Caco-2 (cell line): ENCODE data around the gene SIAE. TPM values are rescaled to one million over a fixed set of nuclear protein-coding genes. Genes with fewer than 3 reads are reported as not detected.

ENCODE experiments used
- BruUV-seq: library from RNA; stranded (reverse); fragments of 400-500 nt; replicated peaks from 2 replicates; lab custom pipeline; 2021; lab: Mats Ljungman, UMichigan
- CTCF ChIA-PET: fragments of 300-600 bp; sonication (Branson Sonifier 250); formaldehyde crosslinking; loops from one replicate; lab custom pipeline; 2022; ENCODE audit warnings: antibody characterized with exemption; lab: Charles Lee
- POLR2A ChIA-PET: fragments of 300-600 bp; sonication (Branson Sonifier 250); formaldehyde crosslinking; loops from one replicate; lab custom pipeline; 2022; ENCODE audit warnings: antibody characterized with exemption; lab: Charles Lee
- DNase-seq, 2 experiments: peaks; one replicate each; pipeline versions ENCODE4 v3.0.0 to v3.0.0-alpha.2; 2020 to 2022
- H3K27me3 ChIP-seq: replicated peaks from 2 replicates; pipeline ENCODE4 v1.6.0; 2011; ENCODE audit warnings: low read length; ENCODE audit not compliant: control insufficient read depth, insufficient read depth
- H3K36me3 ChIP-seq: 2 replicates; pipeline ENCODE4 v1.5.1; 2011; ENCODE audit warnings: low read length; ENCODE audit not compliant: control insufficient read depth, insufficient read depth
- H3K4me1 ChIP-seq: fragments of 250-450 bp; sonication (Bioruptor Pico); 2 replicates; pipeline ENCODE4 v1.5.1; 2020; ENCODE audit warnings: mild to moderate bottlenecking
- H3K4me3 ChIP-seq: 2 replicates; pipeline ENCODE4 v1.5.1; 2011; ENCODE audit warnings: low read depth, mild to moderate bottlenecking, control low read depth, low read length
- H3K9me3 ChIP-seq: fragments of 250-450 bp; sonication (Bioruptor Pico); 2 replicates; pipeline ENCODE4 v1.5.1; 2020; ENCODE audit warnings: mild to moderate bottlenecking, moderate library complexity
- H3K27ac Mint-ChIP-seq: one replicate; pipeline ENCODE4 v1.8.0; 2022; ENCODE audit warnings: mixed read lengths; ENCODE audit not compliant: unreplicated experiment
- H3K27me3 Mint-ChIP-seq: one replicate; pipeline ENCODE4 v1.8.0; 2022; ENCODE audit warnings: mixed read lengths; ENCODE audit not compliant: insufficient read depth, unreplicated experiment
- H3K36me3 Mint-ChIP-seq: one replicate; pipeline ENCODE4 v1.8.0; 2022; ENCODE audit warnings: mild to moderate bottlenecking, mixed read lengths; ENCODE audit not compliant: insufficient read depth, unreplicated experiment
- H3K4me1 Mint-ChIP-seq: one replicate; pipeline ENCODE4 v1.8.0; 2022; ENCODE audit warnings: low read depth, mixed read lengths; ENCODE audit not compliant: unreplicated experiment
- H3K4me3 Mint-ChIP-seq: one replicate; pipeline ENCODE4 v1.8.0; 2022; ENCODE audit warnings: mild to moderate bottlenecking, moderate library complexity, mixed read lengths; ENCODE audit not compliant: unreplicated experiment
- H3K9me3 Mint-ChIP-seq: one replicate; pipeline ENCODE4 v1.8.0; 2022; ENCODE audit warnings: mixed read lengths; ENCODE audit not compliant: unreplicated experiment
- intact Hi-C: fragments of 100-400 bp; cut with micrococcal nuclease; formaldehyde crosslinking; loops from one replicate; pipeline ENCODE4 v1.10.0; 2022; ENCODE audit not compliant: unreplicated experiment
- total RNA-seq: library from RNA; stranded (reverse); gene quantifications from 2 replicates; pipeline ENCODE4 v1.2.3, GENCODE V29; 2022
- TF ChIP-seq, protein P1 (sequence below), 2 experiments: fragments of 200-600 bp in 1 of 2; IDR thresholded peaks; 1 replicate in 1 of 2; 2 replicates in 1 of 2; pipeline versions ENCODE4 v1.5.1 to v1.8.0; 2011 to 2022; ENCODE audit warnings: antibody characterized with exemption in 1 of 2, control low read depth in 1 of 2, inconsistent platforms in 1 of 2, low read depth in 1 of 2, low read length in 1 of 2, mild to moderate bottlenecking in 1 of 2, moderate library complexity in 1 of 2; ENCODE audit not compliant: insufficient read depth in 1 of 2, severe bottlenecking in 1 of 2, unreplicated experiment in 1 of 2

The SIAE gene
- total RNA-seq, 1 experiment from 2014 or later: 33.7 TPM

DNA sequence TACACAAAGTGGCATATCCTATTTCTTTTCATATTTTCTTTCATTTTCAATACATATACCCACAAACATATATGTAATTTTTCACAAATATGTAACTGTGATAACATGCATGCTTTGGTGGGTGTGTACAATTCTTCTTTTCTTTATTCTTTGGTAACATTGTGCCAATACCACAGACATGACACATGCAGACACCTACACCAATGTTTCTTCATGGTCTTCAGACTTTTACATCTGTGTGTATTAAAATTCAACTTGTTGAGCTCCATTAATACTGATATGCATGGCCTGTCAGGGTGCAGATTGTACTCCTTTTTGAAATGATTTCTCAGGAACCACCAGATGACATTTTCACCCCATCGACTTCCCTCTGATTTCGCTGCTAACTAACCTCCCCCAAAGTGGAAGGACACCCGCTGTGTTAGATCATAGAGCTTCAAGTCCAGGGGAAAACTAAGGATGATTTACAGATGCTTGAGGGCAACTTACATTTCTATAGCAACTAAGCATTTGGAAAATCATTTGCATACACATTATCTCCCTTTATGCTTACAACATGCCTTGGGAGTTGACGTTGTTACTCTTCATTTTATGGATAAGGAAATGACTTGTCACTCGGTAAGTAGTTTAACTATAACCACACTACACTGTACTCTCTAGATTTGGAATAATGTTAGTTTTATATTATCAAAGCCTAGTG, 72.8 kb downstream of the SIAE start:
- POLR2A ChIA-PET: no interaction called here
- no TSS peak for BruUV-seq
- H3K36me3 Mint-ChIP-seq: no peaks in the 10 kb centered on the region
- H3K4me1 ChIP-seq: no peaks in the 10 kb centered on the region
- H3K4me3 Mint-ChIP-seq: no peak overlapping the region
- peaks cover 7% of the 10 kb centered on the region for H3K4me1 Mint-ChIP-seq
- intact Hi-C loops: no loop called here
- H3K36me3 ChIP-seq: no peaks in the 10 kb centered on the region
- no peaks in the 10 kb centered on the region for H3K27me3 ChIP-seq
- H3K4me3 ChIP-seq: no peak overlapping the region
- no peaks in the 10 kb centered on the region for H3K9me3 Mint-ChIP-seq
- no peaks in the 10 kb centered on the region for H3K9me3 ChIP-seq
- peaks cover 22% of the 10 kb centered on the region for H3K27me3 Mint-ChIP-seq
- TF ChIP-seq, protein P1, sequence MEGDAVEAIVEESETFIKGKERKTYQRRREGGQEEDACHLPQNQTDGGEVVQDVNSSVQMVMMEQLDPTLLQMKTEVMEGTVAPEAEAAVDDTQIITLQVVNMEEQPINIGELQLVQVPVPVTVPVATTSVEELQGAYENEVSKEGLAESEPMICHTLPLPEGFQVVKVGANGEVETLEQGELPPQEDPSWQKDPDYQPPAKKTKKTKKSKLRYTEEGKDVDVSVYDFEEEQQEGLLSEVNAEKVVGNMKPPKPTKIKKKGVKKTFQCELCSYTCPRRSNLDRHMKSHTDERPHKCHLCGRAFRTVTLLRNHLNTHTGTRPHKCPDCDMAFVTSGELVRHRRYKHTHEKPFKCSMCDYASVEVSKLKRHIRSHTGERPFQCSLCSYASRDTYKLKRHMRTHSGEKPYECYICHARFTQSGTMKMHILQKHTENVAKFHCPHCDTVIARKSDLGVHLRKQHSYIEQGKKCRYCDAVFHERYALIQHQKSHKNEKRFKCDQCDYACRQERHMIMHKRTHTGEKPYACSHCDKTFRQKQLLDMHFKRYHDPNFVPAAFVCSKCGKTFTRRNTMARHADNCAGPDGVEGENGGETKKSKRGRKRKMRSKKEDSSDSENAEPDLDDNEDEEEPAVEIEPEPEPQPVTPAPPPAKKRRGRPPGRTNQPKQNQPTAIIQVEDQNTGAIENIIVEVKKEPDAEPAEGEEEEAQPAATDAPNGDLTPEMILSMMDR (IDR thresholded peaks at IDR 0.05; ENCODE audit: insufficient read depth in 1 of 2, low read depth in 1 of 2, low read length in 1 of 2, severe bottlenecking in 1 of 2, unreplicated experiment in 1 of 2): no peak
- H3K27ac Mint-ChIP-seq: no peak overlapping the region
- no peak for DNase-seq
- CTCF ChIA-PET: no interaction called here

DNA sequence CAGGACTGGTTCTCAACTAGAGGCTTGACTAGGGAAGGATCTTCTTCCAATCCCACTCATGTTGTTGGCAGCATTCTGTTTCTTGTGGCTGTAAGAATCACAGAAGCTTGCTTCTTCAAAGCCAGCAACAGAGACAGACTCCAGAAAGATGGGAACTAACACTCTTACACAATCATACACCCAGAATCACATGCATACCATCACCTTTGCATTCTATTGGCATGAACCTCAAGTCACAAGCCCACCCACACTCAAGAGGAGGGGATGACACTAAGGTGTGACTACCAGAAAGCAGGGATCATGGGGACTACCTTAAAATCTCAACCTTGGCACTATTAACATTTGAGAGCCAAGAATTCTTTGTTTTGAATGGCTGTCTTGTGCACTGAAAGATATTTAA, 75.9 kb downstream of the SIAE start:
- BruUV-seq: no TSS peak
- no peak for DNase-seq
- intact Hi-C loops: no loop called here
- H3K27me3 ChIP-seq: no peaks in the 10 kb centered on the region
- H3K4me3 Mint-ChIP-seq: no peak overlapping the region
- no peaks in the 10 kb centered on the region for H3K4me1 Mint-ChIP-seq
- H3K27ac Mint-ChIP-seq: no peak overlapping the region
- H3K9me3 ChIP-seq: no peaks in the 10 kb centered on the region
- ChIA-PET CTCF (no interaction called here), POLR2A (no interaction called here)
- TF ChIP-seq, protein P1 (IDR thresholded peaks at IDR 0.05; ENCODE audit: insufficient read depth in 1 of 2, low read depth in 1 of 2, low read length in 1 of 2, severe bottlenecking in 1 of 2, unreplicated experiment in 1 of 2): no peak
- H3K27me3 Mint-ChIP-seq: peaks cover 16% of the 10 kb centered on the region
- no peaks in the 10 kb centered on the region for H3K36me3 ChIP-seq
- H3K4me1 ChIP-seq: no peaks in the 10 kb centered on the region
- H3K4me3 ChIP-seq: no peak overlapping the region
- no peaks in the 10 kb centered on the region for H3K9me3 Mint-ChIP-seq
- H3K36me3 Mint-ChIP-seq: no peaks in the 10 kb centered on the region

DNA sequence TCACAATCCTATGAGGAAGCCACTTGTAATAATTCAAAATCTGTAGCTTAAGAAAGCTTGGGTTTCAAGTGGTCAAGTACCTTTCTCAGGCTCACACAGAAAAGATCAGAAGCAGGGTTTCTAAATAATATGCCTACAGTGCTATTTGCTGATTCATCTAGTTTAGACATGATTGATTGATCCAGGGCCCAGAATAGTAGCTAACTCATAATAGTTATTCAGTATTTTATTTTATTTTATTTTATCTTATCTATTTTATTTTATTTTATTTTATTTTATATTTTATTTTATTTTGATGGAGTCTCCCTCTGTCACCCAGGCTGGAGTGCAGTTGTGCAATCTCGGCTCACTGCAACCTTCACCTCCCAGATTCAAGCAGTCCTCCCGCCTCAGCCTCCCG, 78.2 kb downstream of the SIAE start:
- H3K4me1 Mint-ChIP-seq: no peaks in the 10 kb centered on the region
- POLR2A ChIA-PET: no interaction called here

More for the DNA sequence above, 78.2 kb downstream of the SIAE start:
- Mint-ChIP-seq H3K4me3 (no peak overlapping the region), H3K27me3 (peaks cover 15% of the 10 kb centered on the region), H3K36me3 (no peaks in the 10 kb centered on the region), H3K9me3 (no peaks in the 10 kb centered on the region), H3K27ac (no peak overlapping the region)
- DNase-seq: no peak
- CTCF ChIA-PET: no interaction called here
- intact Hi-C loops: no loop called here
- Histone ChIP-seq H3K4me1 (no peaks in the 10 kb centered on the region), H3K36me3 (no peaks in the 10 kb centered on the region), H3K27me3 (no peaks in the 10 kb centered on the region), H3K4me3 (no peak overlapping the region), H3K9me3 (no peaks in the 10 kb centered on the region)
- TF ChIP-seq, protein P1 (IDR thresholded peaks at IDR 0.05; ENCODE audit: insufficient read depth in 1 of 2, low read depth in 1 of 2, low read length in 1 of 2, severe bottlenecking in 1 of 2, unreplicated experiment in 1 of 2): no peak
- BruUV-seq: no TSS peak
